HG03521 (cell line): Measurements from ENCODE around the gene FOXP1.

Source experiments
- ATAC-seq: cut with Tn5 transposase; IDR thresholded peaks from one replicate; pipeline ENCODE4 v1.9.1; 2021; ENCODE audit warnings: mild to moderate bottlenecking, moderate library complexity; ENCODE audit not compliant: unreplicated experiment

FOXP1 gene

DNA sequence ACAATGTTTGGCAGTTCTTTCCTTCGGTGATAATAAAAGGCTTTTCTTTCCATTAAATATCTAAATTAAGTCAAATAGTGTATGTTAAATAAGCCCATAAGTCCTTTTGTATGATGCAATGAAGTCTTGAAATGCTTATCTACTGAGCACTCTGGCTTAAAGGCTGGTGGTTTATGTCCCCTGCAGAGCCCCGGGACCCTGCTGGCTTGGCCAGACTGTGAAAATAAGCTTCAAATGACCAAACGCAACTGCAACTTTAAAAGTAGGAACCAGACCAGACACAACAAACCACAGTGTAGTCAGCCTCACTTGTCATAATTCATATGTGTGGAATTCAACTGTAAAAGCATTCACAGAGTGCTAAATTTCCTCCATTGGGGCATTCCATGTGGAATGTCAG is 72.5 kb downstream of the FOXP1 start:
- ATAC-seq, result no peak

DNA sequence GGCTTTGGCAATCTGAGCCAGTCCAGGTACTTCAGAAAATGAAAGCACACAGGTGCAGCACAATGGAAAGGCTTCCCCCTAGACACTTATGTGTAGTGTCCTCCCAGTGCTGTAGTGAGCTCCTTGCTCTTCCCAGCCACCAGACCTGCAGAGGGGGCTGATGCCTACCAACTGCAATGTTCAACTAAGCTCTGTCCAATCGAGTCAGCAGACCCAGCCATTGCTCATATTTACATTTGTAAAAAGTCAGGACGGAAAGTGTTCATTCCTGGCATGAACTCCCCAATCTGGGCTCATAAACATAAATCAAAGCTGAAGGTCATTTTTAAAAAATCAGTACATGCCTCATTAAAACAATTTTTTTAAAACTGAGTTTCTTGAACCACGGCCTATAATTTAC is 73.0 kb downstream of the FOXP1 start:
- no peak for ATAC-seq

GRCh38 chr3:71509066-71509465 is 74.5 kb downstream of the FOXP1 start:
- no peak for ATAC-seq

GRCh38 chr3:71505767-71506350 is 77.7 kb downstream of the FOXP1 start:
- ATAC-seq, result no peak

DNA sequence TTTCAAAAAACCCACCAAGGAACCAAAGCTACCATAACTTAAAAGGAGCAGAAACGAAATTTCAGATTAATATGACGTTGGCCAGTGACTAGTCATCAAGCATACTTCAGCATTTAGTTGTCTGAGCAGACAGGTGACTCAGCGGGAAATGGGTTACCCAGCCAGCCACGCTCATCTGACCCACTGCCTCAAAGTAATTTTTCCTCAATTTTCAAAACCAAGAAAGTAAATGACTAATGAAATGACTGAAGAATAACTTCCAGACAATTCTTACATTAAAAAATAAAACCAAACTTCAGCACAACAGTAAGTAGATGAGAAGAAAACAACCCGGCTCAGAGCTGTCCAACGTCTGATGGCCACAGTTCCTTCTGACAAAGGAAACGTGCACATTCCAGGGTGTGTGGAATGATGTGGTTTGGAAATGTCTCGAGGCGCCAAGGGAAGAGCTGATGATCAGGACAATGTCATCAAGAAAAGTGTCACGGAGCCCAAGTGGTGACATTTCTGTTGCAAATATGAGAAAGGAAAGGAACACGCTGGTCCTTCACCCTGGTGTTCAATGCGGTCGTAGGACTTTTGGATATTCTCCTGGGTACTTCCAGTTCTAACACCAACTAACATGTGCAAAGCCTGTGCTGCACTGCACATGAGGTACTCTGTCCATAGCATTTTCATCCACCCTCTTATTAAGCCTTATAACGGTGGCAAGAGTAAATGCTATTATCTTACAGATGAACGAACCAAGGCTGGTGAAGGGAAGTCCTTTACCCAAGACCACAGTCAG is 79.1 kb downstream of the FOXP1 start:
- no peak for ATAC-seq

DNA sequence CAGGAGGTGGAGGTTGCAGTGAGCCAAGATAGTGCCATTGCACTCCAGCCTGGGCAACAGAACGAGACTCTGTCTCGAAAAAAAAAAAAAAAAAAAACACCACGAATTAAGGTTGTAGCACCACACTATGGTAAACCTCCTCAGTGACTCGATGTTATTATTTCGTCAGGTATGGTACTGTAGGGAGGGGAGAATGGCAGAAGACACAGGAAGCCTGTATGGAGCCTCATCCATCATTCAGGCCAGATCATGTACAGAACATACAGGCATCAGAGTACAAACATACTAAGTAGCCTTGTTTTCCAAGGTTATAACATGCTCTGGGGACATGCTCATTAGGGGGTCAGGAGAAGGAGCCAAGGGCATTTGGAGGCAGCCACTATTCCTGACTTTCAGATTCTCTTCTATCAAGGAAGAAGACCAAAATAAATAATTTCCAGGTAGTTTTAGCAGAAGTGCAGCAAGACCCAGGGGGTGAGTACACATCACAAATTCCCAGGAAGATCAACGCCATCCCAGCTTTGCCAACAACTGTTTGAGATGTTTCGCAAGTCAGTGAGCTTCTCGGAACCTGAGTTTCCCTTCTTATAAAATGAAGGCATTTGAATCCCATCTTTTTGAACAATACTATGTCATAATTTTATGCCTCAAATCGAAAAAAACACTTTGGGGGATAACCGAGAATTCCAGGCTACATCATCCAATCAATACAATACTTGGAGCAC is 79.8 kb downstream of the FOXP1 start:
- no peak for ATAC-seq

DNA sequence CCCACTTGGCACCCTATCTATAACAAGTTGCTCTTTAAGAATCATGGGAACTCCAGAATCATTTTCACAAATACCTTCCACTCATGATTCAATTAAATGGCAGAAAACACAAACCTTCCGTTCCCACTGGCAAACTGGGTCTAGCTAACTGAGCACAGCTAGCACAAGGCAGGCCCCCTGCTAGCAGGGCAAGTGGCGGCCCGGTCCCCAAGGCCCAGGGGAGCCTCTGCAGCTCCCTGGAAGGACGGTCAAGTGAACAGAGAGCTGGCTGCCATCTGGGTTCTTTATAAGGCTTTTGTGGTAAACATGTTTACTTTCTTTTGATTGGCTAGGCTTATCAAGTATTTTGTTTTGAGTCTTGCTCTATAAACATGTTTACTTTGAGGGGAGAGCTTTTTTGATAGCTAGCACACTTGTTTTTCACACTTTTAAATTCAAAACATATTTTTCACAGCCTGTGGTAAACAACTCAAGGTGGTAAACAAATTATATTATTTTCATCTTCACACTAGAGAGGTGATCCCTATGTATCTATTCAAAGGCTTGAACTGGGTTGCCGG is 81.4 kb downstream of the FOXP1 start:
- no peak for ATAC-seq

- ATAC-seq, result no peak
Observed at GRCh38 chr3:71500696-71501095, 82.8 kb downstream of the FOXP1 start.

GRCh38 chr3:71499227-71499876 is 84.2 kb downstream of the FOXP1 start:
- ATAC-seq, result no peak

DNA sequence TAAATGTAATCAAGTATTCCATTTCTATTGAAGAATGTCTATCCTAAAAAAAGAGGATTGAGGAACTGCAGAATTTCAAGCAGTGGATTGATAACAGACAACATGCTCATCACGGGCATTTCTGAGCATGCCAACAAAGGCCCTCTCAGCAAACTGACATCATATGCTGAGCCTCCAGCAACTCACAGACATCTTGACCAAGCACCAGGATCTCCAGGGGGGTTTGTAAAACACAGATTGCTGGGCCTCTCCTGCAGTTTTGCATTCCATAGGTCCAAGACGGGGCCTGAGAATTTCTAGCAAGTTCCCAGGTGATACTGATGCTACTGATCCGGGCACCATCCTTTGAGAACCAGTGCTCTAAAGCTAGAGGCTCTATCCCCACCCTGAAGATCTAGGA is 85.0 kb downstream of the FOXP1 start:
- no peak for ATAC-seq

GRCh38 chr3:71497971-71498444 is 85.5 kb downstream of the FOXP1 start:
- ATAC-seq, result no peak

GRCh38 chr3:71497367-71497897 is 86.1 kb downstream of the FOXP1 start:
- no peak for ATAC-seq

DNA sequence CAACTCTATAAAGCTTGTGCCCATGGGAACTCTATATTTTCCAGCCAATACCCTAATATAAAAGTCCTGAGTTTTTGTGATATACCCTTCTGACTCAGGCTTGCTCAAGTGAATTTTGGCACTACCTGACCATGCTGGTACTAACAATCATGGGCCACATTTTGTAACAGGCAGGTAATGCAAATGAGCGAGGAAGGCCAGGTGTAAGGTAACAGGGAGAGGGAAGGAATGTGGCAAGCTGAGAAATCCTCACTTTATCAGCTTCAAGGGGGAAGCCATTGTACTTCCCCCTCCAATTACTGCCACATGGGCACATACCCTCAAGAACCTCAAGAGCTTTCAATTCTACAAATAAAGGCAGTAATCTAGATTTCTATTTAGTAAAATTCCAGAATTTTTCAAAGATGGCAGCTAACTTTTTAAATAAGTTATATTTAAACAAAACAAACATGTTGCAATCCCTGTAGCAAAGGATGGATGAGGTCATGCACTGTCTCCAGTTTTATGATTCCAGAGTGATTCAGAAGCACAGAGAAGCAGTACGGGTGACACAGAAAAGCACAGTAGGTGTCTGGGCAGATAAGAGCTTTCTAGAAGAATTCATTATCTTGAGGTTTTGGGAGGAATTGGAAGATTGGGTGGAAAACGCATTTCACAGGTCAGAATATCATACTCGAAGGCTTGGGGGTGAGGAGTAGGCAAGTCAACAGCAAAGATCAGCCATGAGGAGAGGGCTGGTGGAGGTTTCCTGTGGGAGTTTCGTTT is 87.6 kb downstream of the FOXP1 start:
- no peak for ATAC-seq

- ATAC-seq, result no peak
Observed at GRCh38 chr3:71494212-71494611, 89.3 kb downstream of the FOXP1 start.

DNA sequence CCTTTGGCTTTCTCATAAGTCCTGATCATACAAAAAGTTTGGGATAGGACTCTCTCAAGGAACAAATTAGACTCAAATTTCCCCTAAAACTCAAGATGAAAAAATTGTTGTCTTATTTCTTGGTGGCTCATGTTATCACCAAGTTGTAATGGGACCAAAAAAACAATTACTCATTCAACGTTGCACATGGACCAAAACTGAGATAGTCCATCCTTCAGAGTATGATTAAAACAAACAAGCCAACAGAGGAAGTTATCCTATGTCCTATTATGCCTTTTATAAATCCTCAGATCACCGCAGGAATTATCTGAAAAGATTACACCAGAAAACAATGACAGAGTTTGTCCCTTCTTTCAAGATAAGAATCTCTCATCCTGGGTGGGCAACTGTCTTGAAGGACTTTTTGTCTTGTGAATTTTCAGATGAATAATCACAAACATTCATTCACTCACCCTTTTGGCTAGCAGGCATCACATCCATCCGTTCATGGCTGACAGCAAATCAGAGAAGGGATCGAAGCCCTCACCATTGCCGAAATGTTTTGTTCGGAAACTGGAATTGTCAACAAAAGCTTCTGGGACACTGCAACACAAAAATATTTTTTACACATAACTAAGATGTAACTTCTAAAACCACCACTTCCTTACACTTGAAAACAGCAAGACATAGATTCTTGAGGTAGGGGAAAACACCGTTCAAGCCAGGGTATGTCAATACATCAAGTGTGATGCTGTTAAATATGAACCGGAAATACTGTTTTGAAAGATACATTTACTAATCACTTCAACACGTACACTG is 90.4 kb downstream of the FOXP1 start:
- ATAC-seq, result no peak

- ATAC-seq, result no peak
Observed at GRCh38 chr3:71492566-71492965, 91.0 kb downstream of the FOXP1 start.

GRCh38 chr3:71491154-71491752 is 92.3 kb downstream of the FOXP1 start:
- ATAC-seq, result no peak

DNA sequence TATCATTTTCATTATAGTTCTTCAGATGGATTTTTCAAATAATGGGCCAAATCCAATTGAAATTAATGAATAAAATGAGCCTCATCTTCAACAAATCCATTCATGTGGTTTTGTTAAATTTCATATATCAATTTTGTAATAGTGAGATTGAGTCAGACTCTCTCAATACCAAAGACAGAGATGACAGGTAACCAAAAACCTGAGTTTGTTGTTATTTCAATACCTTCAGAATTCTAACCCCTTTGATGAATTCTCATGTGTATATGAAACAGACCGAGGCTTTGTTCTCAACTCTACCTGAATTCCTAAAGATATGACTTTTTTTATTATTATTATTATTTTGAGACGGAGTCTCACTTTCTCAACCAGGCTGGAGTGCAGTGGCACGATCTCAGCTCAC is 92.8 kb downstream of the FOXP1 start:
- no peak for ATAC-seq

- no peak for ATAC-seq
Observed at GRCh38 chr3:71489315-71489761, 94.2 kb downstream of the FOXP1 start.
